HepG2 (cell line): ENCODE measurements around the gene MRM3. TPM values are rescaled to one million over a fixed set of nuclear protein-coding genes. Genes with fewer than 3 reads are reported as not detected.
A peak's percentile ranks its signal among the peaks of the same experiment; 100 is the strongest.

Source experiments
- BHLHE40 ChIP-seq: IDR thresholded peaks from 2 replicates; pipeline ENCODE4 v1.6.1; 2011; ENCODE audit warnings: low read length, improper control_type of control experiment
- BRF2 ChIP-seq: sonication (generic); formaldehyde crosslinking; IDR thresholded peaks from 2 replicates; pipeline ENCODE4 v1.8.1; 2022; ENCODE audit warnings: mild to moderate bottlenecking, missing genetic modification reagents
- CCAR2 ChIP-seq: fragments of 200-400 bp; formaldehyde crosslinking; optimal IDR thresholded peaks from 2 replicates; pipeline ENCODE3; 2018; ENCODE audit warnings: low read depth, mild to moderate bottlenecking, low read length, moderate library complexity
- CREB1 ChIP-seq, 2 experiments: fragments of 450-650 bp in 1 of 2; IDR thresholded peaks; 2 replicates each; pipeline ENCODE4 v1.6.1; 2016 to 2017; ENCODE audit warnings: control low read depth in 1 of 2, mild to moderate bottlenecking in 1 of 2, missing compliant biosample characterization in 1 of 2, missing genetic modification characterization in 1 of 2
- EEA1 ChIP-seq: sonication (generic); formaldehyde crosslinking; IDR thresholded peaks from 2 replicates; pipeline ENCODE4 v1.5.1; 2020; ENCODE audit warnings: mild to moderate bottlenecking, missing genetic modification reagents, borderline replicate concordance
- HDAC2 ChIP-seq: sonication (generic); formaldehyde crosslinking; IDR thresholded peaks from 2 replicates; pipeline ENCODE4 v1.4.0; 2020; ENCODE audit warnings: missing genetic modification reagents
- MTERF4 ChIP-seq: sonication (generic); formaldehyde crosslinking; IDR thresholded peaks from 2 replicates; pipeline ENCODE4 v1.8.0; 2023; ENCODE audit warnings: mild to moderate bottlenecking, missing genetic modification reagents
- NKX3-1 ChIP-seq: sonication (generic); formaldehyde crosslinking; IDR thresholded peaks from 2 replicates; pipeline ENCODE4 v1.5.0; 2020; ENCODE audit warnings: missing genetic modification reagents
- POGK ChIP-seq: sonication (generic); formaldehyde crosslinking; conservative IDR thresholded peaks from 2 replicates; pipeline ENCODE4 v1.8.0; 2022; ENCODE audit warnings: mild to moderate bottlenecking, moderate library complexity, missing genetic modification reagents
- PRMT3 ChIP-seq: sonication (generic); formaldehyde crosslinking; IDR thresholded peaks from 2 replicates; pipeline ENCODE4 v1.8.1; 2022; ENCODE audit warnings: low read depth, mild to moderate bottlenecking, moderate library complexity, missing genetic modification reagents, borderline replicate concordance
- SMARCC2 ChIP-seq: fragments of 450-650 bp; IDR thresholded peaks from 2 replicates; pipeline ENCODE4 v1.6.1; 2017; ENCODE audit warnings: antibody characterized with exemption, mild to moderate bottlenecking
- TSC22D2 ChIP-seq: sonication (generic); formaldehyde crosslinking; IDR thresholded peaks from 2 replicates; pipeline ENCODE4 v1.5.1; 2020; ENCODE audit warnings: missing genetic modification reagents, mild to moderate bottlenecking, borderline replicate concordance
- ZNF318 ChIP-seq: sonication (generic); formaldehyde crosslinking; IDR thresholded peaks from 2 replicates; pipeline ENCODE4 v1.4.0; 2020; ENCODE audit warnings: mild to moderate bottlenecking, missing genetic modification reagents
- ZNF543 ChIP-seq: sonication (generic); formaldehyde crosslinking; IDR thresholded peaks from 2 replicates; pipeline ENCODE4 v1.4.0; 2020; ENCODE audit warnings: mild to moderate bottlenecking, missing genetic modification reagents
- ZNF615 ChIP-seq: sonication (generic); formaldehyde crosslinking; IDR thresholded peaks from 2 replicates; pipeline ENCODE4 v1.5.0; 2020; ENCODE audit warnings: mild to moderate bottlenecking, missing genetic modification reagents, borderline replicate concordance
- ZNF629 ChIP-seq: sonication (generic); formaldehyde crosslinking; conservative IDR thresholded peaks from 2 replicates; pipeline ENCODE4 v1.5.0; 2020; ENCODE audit warnings: missing genetic modification reagents
- ZNF781 ChIP-seq: sonication (generic); formaldehyde crosslinking; IDR thresholded peaks from 2 replicates; pipeline ENCODE4 v1.5.1; 2020; ENCODE audit warnings: borderline replicate concordance, mild to moderate bottlenecking, missing genetic modification reagents; ENCODE audit errors: not compliant biosample characterization
- polyA plus RNA-seq, 8 experiments: library from polyadenylated mRNA; depleted of rRNA in 3 of 8; stranded (reverse) in 7 of 8; unstranded in 1 of 8; fragments of >200 nt; fragmentation: Illumina TruSeq in 4 of 8; extraction: Trizol in 4 of 8; gene quantifications; 2 replicates each; pipeline versions ENCODE4 v1.2.1 to v1.2.3, GENCODE V29; 2011 to 2016; ENCODE audit warnings: low read depth in 4 of 8, missing spikeins in 1 of 8, mixed read lengths in 1 of 8; ENCODE audit not compliant: insufficient read depth in 1 of 8
- total RNA-seq, 5 experiments: library from RNA; depleted of rRNA; stranded (reverse); fragments of >200 nt; fragmentation: Illumina TruSeq; extraction: Trizol; gene quantifications; 2 replicates each; pipeline ENCODE4 v1.2.3, GENCODE V29; 2016; ENCODE audit warnings: low read depth in 1 of 5

MRM3 gene
- total and polyA plus RNA-seq, 2 of the 13 experiments (the other 11 are each of a cell fraction or from before 2014, with no cell fraction given), result 12.3 to 25.5 TPM

- no peak for TF ChIP-seq ZNF318 (CRISPR knock-in tag)
- no peak; the same call in none of the 2 replicates for TF ChIP-seq POGK
- TF ChIP-seq BHLHE40, result 0 out of 2 replicates have a peak, but pooled peaks have one; percentile 21
- TF ChIP-seq NKX3-1 (CRISPR knock-in tag), result no peak
- TF ChIP-seq SMARCC2, result no peak
- TF ChIP-seq CREB1 (IDR thresholded peaks at IDR 0.05), result no peak
- TF ChIP-seq CREB1 (CRISPR knock-in tag; IDR thresholded peaks at IDR 0.05), result no peak
- peak; percentile 87; the same call in 1 of the 2 replicates for TF ChIP-seq BRF2
- peak; percentile 75 for TF ChIP-seq ZNF543 (CRISPR knock-in tag)
- peak; percentile 48 for TF ChIP-seq ZNF781
- no peak for TF ChIP-seq HDAC2 (CRISPR knock-in tag)
- TF ChIP-seq TSC22D2 (CRISPR knock-in tag), result no peak
- no peak for TF ChIP-seq MTERF4 (CRISPR knock-in tag)
- no peak for TF ChIP-seq PRMT3
- TF ChIP-seq CCAR2, result no peak
- TF ChIP-seq ZNF629 (CRISPR knock-in tag), result no peak
- peak; percentile 18; the same call in 1 of the 2 replicates for TF ChIP-seq EEA1 (CRISPR knock-in tag)
- TF ChIP-seq ZNF615 (CRISPR knock-in tag), result no peak
These were observed 30.0 kb upstream of the MRM3 start, which contains the start of gene GEMIN4 (continued) for GRCh38 chr17:752002-752619.
